Measurements from ENCODE around the gene CNPY4.

The CNPY4 gene

DNA sequence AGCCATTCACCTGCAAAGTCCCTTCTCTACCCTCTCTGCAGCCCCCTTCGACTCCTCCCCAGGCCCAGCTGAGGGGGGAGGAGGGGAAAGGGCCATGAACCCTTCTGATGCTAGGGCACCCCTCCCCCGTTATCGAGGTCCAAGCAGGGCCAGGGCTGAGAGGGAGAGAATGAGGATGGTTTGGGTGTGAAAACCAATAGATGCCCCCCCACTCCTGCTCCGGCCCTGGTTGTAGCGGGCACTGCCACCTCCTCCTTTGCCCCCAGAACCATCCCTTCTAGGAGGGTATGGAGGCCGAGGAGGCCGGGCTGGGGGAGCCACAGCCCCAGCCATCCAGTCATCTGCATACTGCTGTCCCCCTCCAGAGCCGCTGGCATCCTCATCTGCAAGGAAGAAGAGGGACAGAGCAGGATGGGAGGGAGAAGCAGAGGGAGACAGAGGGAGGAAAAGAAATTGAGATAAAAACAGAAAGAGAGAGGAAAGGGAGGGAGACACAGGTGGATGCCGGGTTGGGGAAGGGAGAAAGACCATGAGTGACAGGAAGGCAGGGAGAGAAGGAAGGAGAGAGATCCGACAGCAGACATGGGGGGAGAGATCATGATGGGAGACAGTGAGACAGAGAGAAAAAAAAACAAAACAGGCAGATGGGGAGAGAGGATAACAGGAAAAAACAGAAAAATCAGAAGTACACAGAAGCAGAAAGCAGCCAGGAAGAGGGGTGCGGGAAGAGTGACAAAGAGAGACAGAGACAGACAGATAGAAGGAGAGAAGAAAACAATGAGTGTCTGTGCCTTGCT, 50.9 kb downstream of the CNPY4 start:
- DNase-seq = no peak

DNA sequence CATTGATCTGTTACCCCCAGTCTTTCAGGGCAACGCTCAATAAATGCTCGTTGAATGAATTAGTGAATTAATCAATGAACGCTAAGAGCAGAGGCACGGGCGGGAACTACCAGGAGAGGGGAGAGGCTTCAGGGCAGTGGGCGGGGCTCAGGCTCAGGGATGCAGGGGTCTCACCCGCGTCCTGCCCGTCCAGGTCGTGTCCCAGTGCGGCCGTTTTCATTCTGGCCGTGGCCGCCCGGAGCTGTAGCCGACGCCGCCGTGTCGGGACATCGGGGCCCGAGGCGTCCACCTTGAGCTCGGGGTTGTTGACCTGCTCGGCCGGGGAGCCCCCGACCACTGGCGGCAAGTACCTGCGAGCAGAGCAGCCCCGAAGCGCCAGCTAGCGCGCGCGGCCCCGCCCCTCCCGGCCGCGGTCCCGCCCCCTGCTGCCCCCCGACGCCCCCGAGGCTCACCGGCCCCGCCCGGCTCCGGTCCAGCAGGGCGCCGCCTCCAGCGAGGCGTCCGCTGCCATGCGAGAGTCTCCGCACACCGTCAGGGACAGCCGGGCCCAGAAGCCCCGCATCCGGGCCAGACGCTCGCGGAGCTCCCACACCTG, 51.8 kb downstream of the CNPY4 start:
- no peak for DNase-seq

DNA sequence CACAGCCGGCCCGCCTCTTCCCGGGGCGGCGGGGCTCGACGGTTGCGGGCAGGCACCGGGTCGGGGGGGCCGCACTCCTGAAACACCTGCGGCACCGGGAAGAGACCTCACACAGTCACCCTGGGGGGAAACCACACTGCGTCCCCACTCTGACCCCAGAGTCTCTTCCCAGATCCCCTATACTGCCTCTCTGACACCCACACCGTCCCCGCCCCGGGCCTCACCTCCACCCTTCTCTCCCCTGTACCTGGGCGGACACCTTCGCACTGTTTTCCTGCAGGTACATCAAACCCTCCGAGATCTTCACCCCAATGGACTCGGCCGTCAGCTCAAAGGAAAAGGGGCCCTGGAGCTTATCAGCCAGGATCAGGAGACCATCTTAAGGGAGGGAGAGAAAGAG, 52.4 kb downstream of the CNPY4 start:
- no peak for DNase-seq

DNA sequence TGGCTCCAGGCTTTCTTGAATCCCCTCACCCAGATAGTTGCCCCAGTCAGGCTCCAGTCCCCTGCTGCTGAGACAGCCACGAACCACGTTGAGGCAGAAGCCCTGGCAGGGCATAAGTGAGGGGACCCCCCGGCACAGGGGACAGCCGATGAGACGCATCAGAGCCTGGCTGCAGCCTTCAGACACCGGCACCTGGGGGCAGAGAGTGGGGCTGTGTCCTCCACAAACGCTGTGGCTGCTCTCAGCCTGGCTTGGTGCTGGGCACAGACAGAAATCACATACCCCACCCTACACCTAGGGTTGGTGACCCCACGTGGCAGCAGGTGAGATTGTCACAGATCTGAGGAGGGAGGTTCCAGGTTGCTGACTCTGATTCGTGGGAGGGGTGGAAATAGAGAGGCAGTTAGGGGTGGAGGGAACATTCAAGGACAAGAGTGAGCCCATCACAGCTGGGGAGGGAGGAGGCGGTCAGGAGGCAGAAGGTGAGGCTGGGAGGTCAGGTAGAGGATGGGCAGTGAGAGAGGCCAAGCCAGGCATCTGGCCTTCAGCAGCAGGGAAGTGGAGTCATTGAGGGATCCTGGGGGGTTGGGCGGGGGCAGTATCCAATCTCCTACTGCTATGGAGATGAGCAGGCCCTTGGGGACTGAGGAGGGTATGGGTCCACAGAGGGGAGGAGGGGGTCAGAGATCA, 54.5 kb downstream of the CNPY4 start:
- DNase-seq = no peak

DNA sequence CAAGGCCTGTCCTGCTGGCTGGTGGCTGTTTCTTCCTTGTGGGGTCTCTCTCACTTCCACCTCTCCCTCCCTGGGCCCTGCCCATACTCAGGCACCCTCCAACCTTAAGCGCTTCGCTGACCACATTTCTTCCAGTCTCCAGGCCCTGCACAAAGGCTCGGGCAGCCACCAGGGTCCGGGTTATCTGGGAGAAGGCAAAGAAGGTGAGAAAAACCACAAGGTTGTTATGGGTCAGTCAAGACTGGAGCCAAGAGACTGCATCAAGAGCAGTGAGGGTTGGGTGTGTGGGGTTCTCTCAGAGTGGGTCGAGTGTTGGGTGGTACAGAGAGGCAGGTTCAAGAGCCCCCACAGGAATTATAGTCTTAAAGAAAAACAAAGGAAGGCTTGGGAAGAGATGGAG, 55.1 kb downstream of the CNPY4 start:
- no peak for DNase-seq
